ENCODE measurements around the gene LUC7L2. TPM values are rescaled to one million over a fixed set of nuclear protein-coding genes. Genes with fewer than 3 reads are reported as not detected.

The LUC7L2 gene
- total RNA-seq, 1 donor from 2014 or later, result 111 TPM

GRCh38 chr7:139421123-139421522 lies 61.4 kb downstream of the LUC7L2 start:
- H3K79me2 ChIP-seq (ENCODE audit: low read depth), result no peaks in the 10 kb centered on the region
- Mint-ChIP-seq H3K4me3 (no peak overlapping the region), H3K36me3 (peaks cover 22% of the 10 kb centered on the region), H3K27me3 (ENCODE audit: insufficient read depth, low read depth) (peaks cover 3% of the 10 kb centered on the region), H3K27ac (no peak overlapping the region), H3K9me3 (no peaks in the 10 kb centered on the region), H3K4me1 (no peaks in the 10 kb centered on the region)
- H3K36me3 ChIP-seq, result peaks cover 29% of the 10 kb centered on the region
- H3K4me3 ChIP-seq, result no peak overlapping the region
- no peak overlapping the region for H3K4me2 ChIP-seq
- no peaks in the 10 kb centered on the region for H3K4me1 ChIP-seq
- H3F3A ChIP-seq (ENCODE audit: low read depth), result peaks cover 16% of the 10 kb centered on the region
- H3K27ac ChIP-seq, result no peak overlapping the region
- H3K9me3 ChIP-seq (ENCODE audit: low read depth), result no peaks in the 10 kb centered on the region
- TF ChIP-seq CTCF (IDR thresholded peaks at IDR 0.05), result no peak
- no peak for TF ChIP-seq EZH2phosphoT487 (IDR thresholded peaks at IDR 0.05)
- no peak for DNase-seq (ENCODE audit: low spot score)
- no peak overlapping the region for H2AFZ ChIP-seq (replicated peaks)
- no peaks in the 10 kb centered on the region for H4K20me1 ChIP-seq (ENCODE audit: low read depth)
- no peaks in the 10 kb centered on the region for H3K27me3 ChIP-seq
- H3K9ac ChIP-seq, result no peak overlapping the region

GRCh38 chr7:139422126-139422525 lies 62.4 kb downstream of the LUC7L2 start:
- Mint-ChIP-seq H3K4me3 (no peak overlapping the region), H3K36me3 (peaks cover 21% of the 10 kb centered on the region), H3K9me3 (no peaks in the 10 kb centered on the region), H3K4me1 (no peaks in the 10 kb centered on the region), H3K27me3 (ENCODE audit: insufficient read depth, low read depth) (peaks cover 3% of the 10 kb centered on the region), H3K27ac (no peak overlapping the region)
- no peak for DNase-seq (ENCODE audit: low spot score)
- Histone ChIP-seq H3F3A (ENCODE audit: low read depth) (peaks cover 23% of the 10 kb centered on the region), H4K20me1 (ENCODE audit: low read depth) (no peaks in the 10 kb centered on the region), H3K27ac (no peak overlapping the region), H3K79me2 (ENCODE audit: low read depth) (no peaks in the 10 kb centered on the region), H3K4me3 (no peak overlapping the region), H3K4me2 (no peak overlapping the region), H3K9ac (no peak overlapping the region), H3K9me3 (ENCODE audit: low read depth) (no peaks in the 10 kb centered on the region), H3K27me3 (no peaks in the 10 kb centered on the region), H3K4me1 (no peaks in the 10 kb centered on the region), H2AFZ (replicated peaks) (no peak overlapping the region), H3K36me3 (peaks cover 19% of the 10 kb centered on the region)
- no peak for TF ChIP-seq EZH2phosphoT487 (IDR thresholded peaks at IDR 0.05)
- TF ChIP-seq EZH2 (IDR thresholded peaks at IDR 0.05), result no peak
- TF ChIP-seq CTCF (IDR thresholded peaks at IDR 0.05), result no peak

- no peak for DNase-seq (ENCODE audit: low spot score)
- TF ChIP-seq CTCF (IDR thresholded peaks at IDR 0.05) (no peak), EZH2phosphoT487 (IDR thresholded peaks at IDR 0.05) (no peak), EZH2 (IDR thresholded peaks at IDR 0.05) (no peak)
- Histone ChIP-seq H3K4me2 (no peak overlapping the region), H3K36me3 (peaks cover 13% of the 10 kb centered on the region), H3K79me2 (ENCODE audit: low read depth) (no peaks in the 10 kb centered on the region), H3K9ac (no peak overlapping the region), H3K4me3 (no peak overlapping the region), H2AFZ (replicated peaks) (no peak overlapping the region), H3K4me1 (no peaks in the 10 kb centered on the region), H3K27ac (peak overlapping the region; percentile 27), H3F3A (ENCODE audit: low read depth) (peaks cover 27% of the 10 kb centered on the region), H3K27me3 (no peaks in the 10 kb centered on the region), H3K9me3 (ENCODE audit: low read depth) (no peaks in the 10 kb centered on the region), H4K20me1 (ENCODE audit: low read depth) (no peaks in the 10 kb centered on the region)
- H3K27me3 Mint-ChIP-seq (ENCODE audit: insufficient read depth, low read depth), result peaks cover 2% of the 10 kb centered on the region
- no peak overlapping the region for H3K4me3 Mint-ChIP-seq
- no peak overlapping the region for H3K27ac Mint-ChIP-seq
- H3K4me1 Mint-ChIP-seq, result no peaks in the 10 kb centered on the region
- peaks cover 16% of the 10 kb centered on the region for H3K36me3 Mint-ChIP-seq
- no peaks in the 10 kb centered on the region for H3K9me3 Mint-ChIP-seq
Observed at GRCh38 chr7:139423091-139423490, 63.4 kb downstream of the LUC7L2 start.

Data from neural progenitor cell (in vitro differentiated cells).